M059J (cell line): Measurements from ENCODE around the gene SMCO4. TPM values are rescaled to one million over a fixed set of nuclear protein-coding genes. Genes with fewer than 3 reads are reported as not detected.
"Not testable (repeated sequence)": the region's sequence is repeated elsewhere in the genome, so short reads cannot be mapped to it uniquely, and the experiment has no call there.

Experiments used
- DNase-seq: peaks from one replicate; pipeline ENCODE4 v3.0.0-alpha.2; 2012; ENCODE audit warnings: low read depth
- total RNA-seq: library from RNA; depleted of rRNA; stranded (reverse); fragments of >200 nt; shearing (Covaris generic); gene quantifications from 2 replicates; pipeline ENCODE4 v1.2.3, GENCODE V29; 2014

SMCO4 gene
- total RNA-seq, 1 experiment from 2014 or later = 33.0 TPM

DNA sequence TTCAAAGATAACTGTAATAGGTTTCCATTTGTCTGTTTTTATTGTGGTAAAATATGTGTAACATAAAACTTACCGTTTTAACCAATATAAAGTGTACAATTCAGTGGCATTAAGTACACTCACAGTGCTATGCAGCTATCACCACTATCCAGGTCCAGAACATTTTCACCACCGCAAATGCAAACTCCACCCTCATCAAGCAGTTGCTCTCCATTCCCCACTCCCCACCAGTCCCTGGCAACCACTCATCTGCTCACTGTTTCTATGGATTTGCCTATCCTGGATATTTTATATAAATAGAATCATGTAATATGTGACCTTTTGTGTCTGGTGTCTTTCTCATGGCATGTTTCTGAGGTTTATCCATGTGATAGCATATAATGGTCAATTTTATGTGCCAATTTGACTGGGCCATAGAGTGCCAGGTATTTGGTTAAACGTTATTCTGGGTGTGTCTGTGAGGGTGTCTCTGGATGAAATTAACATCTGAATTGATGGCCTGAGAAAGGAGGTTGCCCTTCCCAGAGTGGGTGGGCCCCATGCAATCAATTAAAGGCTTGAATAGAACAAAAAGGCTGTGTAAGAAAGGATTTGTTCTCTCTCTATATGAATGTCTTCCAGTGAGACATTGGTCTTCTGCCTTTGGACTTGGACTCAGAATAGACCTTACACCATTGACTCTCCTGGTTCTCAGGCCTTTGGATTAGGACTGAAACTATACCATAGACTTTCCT lies 17.2 kb upstream of the SMCO4 start:
- no peak for DNase-seq

- peak; percentile 5 for DNase-seq
Measured at GRCh38 chr11:93559681-93560080, 16.5 kb upstream of the SMCO4 start.

GRCh38 chr11:93552874-93553273 lies 9.7 kb upstream of the SMCO4 start:
- no peak for DNase-seq

- DNase-seq = no peak
Measured at GRCh38 chr11:93549976-93550375, 6.8 kb upstream of the SMCO4 start.

DNA sequence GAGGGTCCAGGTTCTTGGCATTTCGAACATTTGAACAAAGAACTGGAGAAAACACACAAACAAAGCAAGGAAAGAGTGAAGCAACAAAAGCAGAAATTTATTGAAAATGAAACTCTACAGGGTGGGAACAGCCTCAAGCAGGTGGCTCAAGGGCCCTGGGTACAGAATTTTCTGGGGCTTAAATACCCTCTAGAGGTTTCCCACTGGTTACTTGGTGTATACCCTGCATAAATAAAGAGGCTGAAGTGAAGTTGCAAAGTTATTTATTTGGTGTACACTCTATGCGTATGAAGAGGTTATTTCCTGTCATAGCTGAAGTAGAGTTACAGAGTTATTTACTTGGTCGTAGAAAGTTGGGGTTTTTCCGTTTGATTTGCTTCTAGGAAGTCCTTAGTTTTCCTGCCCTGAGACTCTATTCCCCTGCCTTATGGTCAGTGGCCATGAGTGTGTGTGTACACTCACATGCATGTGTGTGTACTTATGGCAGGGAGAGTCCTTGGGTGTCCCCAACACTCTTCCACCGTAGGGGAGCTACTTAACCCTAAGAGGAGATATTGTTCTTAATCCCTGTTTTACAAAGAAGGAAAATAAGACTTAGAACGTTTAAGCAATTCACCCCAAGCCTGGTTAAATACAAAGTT lies 5.6 kb upstream of the SMCO4 start:
- no peak for DNase-seq

- no peak for DNase-seq
Measured at GRCh38 chr11:93547773-93548172, 4.6 kb upstream of the SMCO4 start.

- DNase-seq = no peak
Measured at GRCh38 chr11:93547028-93547427, 3.8 kb upstream of the SMCO4 start.

DNA sequence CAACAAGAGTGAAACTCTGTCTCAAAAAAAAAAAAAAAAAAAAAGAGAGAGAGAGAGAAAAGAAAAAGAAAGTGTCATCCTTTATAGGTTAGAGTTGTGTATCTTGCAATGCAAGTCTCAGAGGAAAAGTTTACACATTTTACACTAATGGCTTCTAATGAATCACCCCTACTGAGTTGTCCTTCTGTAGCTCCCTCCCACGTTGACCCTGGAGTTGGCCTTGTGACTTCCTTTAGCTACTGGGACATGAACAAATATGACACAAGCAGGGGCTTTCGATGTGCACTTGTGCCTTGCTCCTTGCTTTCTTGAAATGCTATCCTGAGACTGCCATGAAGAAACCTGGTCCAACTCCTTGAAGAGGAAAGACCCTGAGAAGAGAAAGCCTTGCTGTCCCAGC lies 2.4 kb upstream of the SMCO4 start:
- no peak for DNase-seq

- peak; percentile 23 for DNase-seq
Measured at GRCh38 chr11:93542811-93543229, 371 bp downstream of the SMCO4 start.

DNA sequence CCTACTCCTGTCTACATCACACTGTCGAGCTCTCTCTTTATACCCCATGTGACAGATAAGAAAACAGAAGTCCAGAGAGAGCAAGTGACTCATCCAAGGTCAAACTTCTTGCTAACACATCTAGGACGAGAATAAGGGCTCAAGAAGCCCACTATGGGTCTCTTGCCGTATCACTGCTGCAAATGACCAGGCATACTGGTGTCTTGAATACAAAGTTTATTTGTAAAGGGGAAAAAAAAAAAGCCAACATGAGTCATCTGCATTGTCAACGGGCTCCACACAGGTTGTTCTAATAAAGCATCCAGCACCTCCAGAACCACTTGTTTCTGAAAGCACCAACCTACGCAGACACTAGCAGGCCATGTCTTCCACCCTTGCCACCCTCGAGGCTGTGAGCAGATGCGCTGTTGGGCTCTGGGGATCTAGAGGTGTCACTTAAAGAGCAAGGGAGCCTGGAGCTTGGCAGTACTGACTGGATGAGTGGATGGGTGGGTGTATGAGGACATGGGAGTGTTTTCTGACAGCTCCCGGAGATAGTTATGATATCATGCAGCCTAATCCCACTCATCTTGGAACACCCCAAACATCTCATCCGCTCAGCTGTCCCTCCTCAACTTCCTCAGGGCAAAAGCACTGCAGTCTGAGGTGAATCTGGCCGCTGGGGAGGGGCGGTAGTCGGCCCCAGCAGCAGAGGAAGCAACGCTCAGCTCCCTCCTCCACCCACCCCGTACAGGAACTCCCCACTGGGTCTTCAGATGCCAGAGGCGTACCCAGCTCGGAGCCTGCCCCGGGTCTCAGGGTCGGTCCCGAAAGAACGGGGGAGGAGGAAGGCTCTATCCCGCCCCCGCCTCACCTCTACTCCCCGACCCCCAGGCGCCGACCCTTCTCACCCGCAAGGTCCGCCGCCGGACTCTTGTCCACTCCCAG lies 1.0 kb downstream of the SMCO4 start:
- DNase-seq = peak; percentile 86

DNA sequence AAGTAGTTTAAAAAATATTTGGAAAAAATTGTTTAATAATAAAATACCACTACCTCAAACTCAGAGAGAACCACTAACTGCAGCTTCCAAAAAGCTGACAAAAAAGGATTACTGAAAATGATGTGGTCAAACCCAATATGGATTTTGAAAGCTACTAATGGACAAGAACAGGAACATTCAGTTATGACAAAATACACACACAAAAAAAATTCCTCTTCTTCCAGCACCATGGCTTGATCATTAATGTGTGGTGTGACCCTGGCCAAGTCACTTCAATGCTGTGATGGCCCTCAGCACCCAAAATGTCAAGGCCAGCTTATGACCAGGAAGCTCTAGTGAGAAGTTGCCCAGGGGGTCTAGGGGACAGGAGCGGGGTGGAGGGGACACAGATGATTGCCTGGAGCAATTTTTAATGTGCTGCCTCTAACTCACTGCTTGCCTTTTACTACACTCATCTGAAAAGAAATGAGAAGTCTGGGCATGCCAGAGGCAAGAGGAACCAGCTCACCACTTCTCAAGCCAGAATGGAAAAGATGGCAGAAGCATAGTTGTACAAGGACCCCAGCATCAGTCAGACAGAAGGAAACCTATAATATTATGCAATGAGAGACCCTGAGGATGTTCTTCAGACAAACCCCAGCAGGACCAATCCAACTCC lies 2.2 kb downstream of the SMCO4 start:
- no peak for DNase-seq

DNA sequence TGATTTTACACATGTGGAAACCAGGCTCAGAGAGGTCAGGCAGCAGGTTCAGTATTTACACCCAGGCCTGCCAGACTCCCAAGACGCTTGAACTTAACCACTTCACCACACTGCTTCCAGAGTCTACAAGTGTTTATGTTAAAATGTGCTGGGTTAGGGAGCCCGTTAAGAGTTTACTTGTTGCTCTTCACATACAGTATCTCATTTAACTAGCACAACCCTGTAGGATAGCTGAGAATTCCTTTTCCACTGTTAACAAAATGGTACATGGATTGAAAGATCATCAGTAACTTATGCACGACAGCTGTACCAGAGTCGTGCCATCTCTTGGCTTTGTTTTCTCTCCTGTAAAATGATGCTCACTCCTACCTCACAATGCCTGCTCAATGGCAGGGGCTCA lies 2.9 kb downstream of the SMCO4 start:
- DNase-seq = no peak

GRCh38 chr11:93537767-93538261 lies 5.4 kb downstream of the SMCO4 start:
- DNase-seq = peak; percentile 19

DNA sequence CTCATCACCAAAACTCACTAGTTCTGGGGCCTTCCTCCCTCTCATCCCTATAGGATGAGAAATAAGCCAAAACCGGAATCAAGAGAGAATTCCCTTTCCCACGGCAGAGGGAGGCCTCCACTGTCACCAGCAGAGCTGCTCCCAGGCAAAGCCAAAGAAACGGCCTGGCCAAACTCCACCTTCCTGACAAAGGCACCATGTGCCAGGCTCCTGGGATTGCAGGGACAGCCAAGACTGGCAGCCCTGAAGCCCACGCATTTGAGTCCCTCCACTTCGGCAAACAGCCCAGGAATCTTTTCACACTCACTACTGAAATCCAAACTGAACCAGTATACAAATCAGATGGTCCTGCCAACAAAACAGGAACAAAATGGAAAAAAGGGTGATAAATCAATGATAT lies 6.1 kb downstream of the SMCO4 start:
- no peak for DNase-seq

GRCh38 chr11:93536101-93536861 lies 6.9 kb downstream of the SMCO4 start:
- DNase-seq = no peak

DNA sequence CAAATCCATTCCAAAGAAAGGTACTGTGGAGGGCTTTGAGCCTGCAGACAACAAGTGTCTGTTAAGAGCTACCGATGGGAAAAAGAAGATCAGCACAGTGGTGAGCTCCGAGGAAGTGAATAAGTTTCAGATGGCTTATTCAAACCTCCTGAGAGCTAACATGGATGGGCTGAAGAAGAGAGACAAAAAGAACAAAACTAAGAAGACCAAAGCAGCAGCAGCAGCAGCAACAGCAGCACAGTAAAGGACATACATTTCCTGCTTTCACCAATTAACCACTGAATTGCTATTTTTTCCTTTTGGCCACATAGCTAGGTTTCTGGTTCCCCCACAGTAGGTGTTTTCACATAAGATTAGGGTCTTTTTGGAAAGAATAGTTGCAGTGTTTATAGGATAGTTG lies 7.6 kb downstream of the SMCO4 start:
- not testable (repeated sequence) for DNase-seq

GRCh38 chr11:93532806-93533205 lies 10.4 kb downstream of the SMCO4 start:
- no peak for DNase-seq

GRCh38 chr11:93532281-93532789 lies 10.9 kb downstream of the SMCO4 start:
- no peak for DNase-seq

DNA sequence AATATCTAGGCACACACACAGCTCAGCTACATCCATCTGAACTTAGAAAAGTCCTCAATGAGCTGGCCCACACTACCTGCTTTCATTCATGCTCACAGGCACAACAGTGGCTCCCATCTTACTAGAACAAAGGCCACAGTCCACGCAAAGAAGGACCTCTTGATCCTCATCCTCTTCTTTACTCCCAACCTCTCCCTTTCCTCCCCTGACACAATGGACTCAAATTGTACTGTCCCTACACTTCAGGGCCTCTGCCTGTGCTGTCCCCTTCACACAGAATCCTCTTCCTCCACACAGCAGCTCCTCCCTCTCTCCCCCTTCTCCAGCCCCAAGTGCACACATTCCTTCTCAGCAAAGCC lies 12.7 kb downstream of the SMCO4 start:
- no peak for DNase-seq

- DNase-seq = no peak
Measured at GRCh38 chr11:93529707-93530467, 13.3 kb downstream of the SMCO4 start.
